GM12892 (cell line): ENCODE results near the gene DNAJB8.

Experiments used
- POLR2A ChIP-seq: IDR thresholded peaks from 2 replicates; pipeline ENCODE4 v1.6.1; 2011; ENCODE audit warnings: low read depth, low read length, control low read depth
- POLR2AphosphoS5 ChIP-seq: IDR thresholded peaks from 2 replicates; pipeline ENCODE4 v1.6.1; 2011; ENCODE audit warnings: low read depth, low read length, control low read depth

DNA sequence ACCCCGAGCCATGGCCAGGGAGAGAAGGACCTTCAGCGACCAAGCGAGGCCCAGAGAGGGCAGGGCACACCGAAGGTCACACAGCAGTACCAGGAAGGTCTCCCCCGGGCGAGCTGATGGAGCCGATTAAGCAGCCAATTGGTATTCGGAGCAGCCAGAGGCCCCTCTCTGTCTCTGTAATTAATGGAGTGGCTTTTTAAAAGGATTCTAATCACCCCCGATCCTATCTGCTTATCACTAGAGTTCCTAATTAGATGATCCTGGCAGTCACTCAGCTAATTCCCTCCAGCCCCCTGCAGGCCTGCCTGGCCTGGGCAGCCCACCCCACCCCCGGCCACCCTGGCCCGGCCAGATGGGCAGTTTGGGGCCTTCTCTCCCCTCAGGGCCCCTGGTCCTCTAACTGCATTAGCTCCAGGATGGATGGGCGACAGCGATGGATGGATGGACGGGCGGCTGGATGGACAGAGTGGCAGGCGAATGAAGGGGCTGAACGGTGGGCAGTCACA is 1.6 kb upstream of the DNAJB8 start:
- TF ChIP-seq POLR2AphosphoS5 (no peak), POLR2A (no peak)
